Stimulated activated CD4-positive, alpha-beta T cell treated with anti-CD3 and anti-CD28 coated beads, Interleukin-2, amount 100 ng/mL, for 48 hours (primary cell): Measurements from ENCODE around the gene MAP4.

Experiments used
- DNase-seq, 2 donors: peaks; one replicate each; pipeline ENCODE4 v3.0.0-alpha.2; 2020

Gene MAP4

GRCh38 chr3:47825590-47825989 is 190.6 kb downstream of the MAP4 start:
- no peak for DNase-seq

GRCh38 chr3:47824541-47825473 is 191.4 kb downstream of the MAP4 start:
- DNase-seq, result peak; percentile 66 to 77

- DNase-seq, result no peak
Observed at GRCh38 chr3:47817609-47818008, 198.6 kb downstream of the MAP4 start.

GRCh38 chr3:47813551-47814177 is 202.6 kb downstream of the MAP4 start:
- DNase-seq, result no peak

DNA sequence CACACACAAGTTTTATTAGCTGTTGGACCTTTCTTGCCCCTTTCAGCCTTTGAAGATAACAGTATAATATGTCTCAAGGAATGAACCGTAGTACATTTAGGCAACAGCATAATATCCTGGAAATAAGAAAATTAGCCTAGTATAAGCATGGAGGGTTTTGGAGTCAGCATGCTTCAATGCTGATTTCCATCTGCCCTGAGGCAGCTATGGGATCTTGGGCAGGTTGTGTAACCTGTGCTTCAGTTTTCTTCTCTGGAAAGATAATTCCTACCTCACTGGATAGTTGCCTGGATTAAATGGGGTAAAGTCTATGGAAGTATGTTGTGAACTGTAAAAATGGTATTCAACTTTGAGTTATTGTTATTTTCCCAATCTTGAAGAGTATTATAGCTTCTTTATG is 211.6 kb downstream of the MAP4 start:
- DNase-seq, result no peak

- DNase-seq, result no peak
Observed at GRCh38 chr3:47803480-47804025, 212.7 kb downstream of the MAP4 start.

- peak; percentile 76 to 81 for DNase-seq
Observed at GRCh38 chr3:47802734-47803479, 213.3 kb downstream of the MAP4 start, which contains the start of gene DHX30. Gene DHX30, plus strand, starts transcription at chr3:47803138. Its CDS starts 7,546 bp downstream, at chr3:47810684.
